Smooth muscle cell (in vitro differentiated cells): ENCODE measurements around the gene LIMA1. TPM values are rescaled to one million over a fixed set of nuclear protein-coding genes. Genes with fewer than 3 reads are reported as not detected.

Experiments
- DNase-seq: peaks from one replicate; lab custom pipeline; 2025; ENCODE audit not compliant: unreplicated experiment; lab: John Stamatoyannopoulos, UW
- H2AFZ ChIP-seq: fragments of 200-600 bp; sonication (generic); 2 replicates; pipeline ENCODE4 v1.6.0; 2016; ENCODE audit warnings: antibody characterized with exemption, low read depth, mild to moderate bottlenecking
- H3F3A ChIP-seq: fragments of 200-600 bp; sonication (generic); 2 replicates; pipeline ENCODE4 v1.6.0; 2017; ENCODE audit warnings: antibody characterized with exemption, low read depth
- H3K27ac ChIP-seq: fragments of 200-600 bp; sonication (generic); 2 replicates; pipeline ENCODE4 v1.5.1; 2016; ENCODE audit warnings: low read depth, mild to moderate bottlenecking
- H3K27me3 ChIP-seq: fragments of 200-600 bp; sonication (generic); 2 replicates; pipeline ENCODE4 v1.6.1; 2016; ENCODE audit warnings: low read depth, mild to moderate bottlenecking
- H3K36me3 ChIP-seq: fragments of 200-600 bp; sonication (generic); 2 replicates; pipeline ENCODE4 v1.5.1; 2016; ENCODE audit warnings: low read depth
- H3K4me1 ChIP-seq: fragments of 200-600 bp; sonication (generic); 2 replicates; pipeline ENCODE4 v1.5.1; 2016; ENCODE audit warnings: low read depth
- H3K4me2 ChIP-seq: fragments of 200-600 bp; sonication (generic); 2 replicates; pipeline ENCODE4 v1.6.0; 2016; ENCODE audit warnings: mild to moderate bottlenecking
- H3K4me3 ChIP-seq: fragments of 200-600 bp; sonication (generic); 2 replicates; pipeline ENCODE4 v1.5.1; 2016; ENCODE audit warnings: mild to moderate bottlenecking
- H3K79me2 ChIP-seq: fragments of 200-600 bp; sonication (generic); 2 replicates; pipeline ENCODE4 v1.6.0; 2016; ENCODE audit warnings: low read depth, mild to moderate bottlenecking
- H3K9ac ChIP-seq: fragments of 200-600 bp; sonication (generic); 2 replicates; pipeline ENCODE4 v1.6.0; 2016; ENCODE audit warnings: low read depth
- H3K9me3 ChIP-seq: fragments of 200-600 bp; sonication (generic); replicated peaks from 2 replicates; pipeline ENCODE4 v1.5.1; 2016; ENCODE audit warnings: low read depth
- H4K20me1 ChIP-seq: fragments of 200-600 bp; sonication (generic); 2 replicates; pipeline ENCODE4 v1.6.0; 2016; ENCODE audit warnings: low read depth
- WGBS: methylation state at CpG from one replicate; pipeline ENCODE4 v1.1.7; 2016; ENCODE audit warnings: low lambda C conversion rate; 5-methylcytosine and 5-hydroxymethylcytosine counted together
- polyA plus RNA-seq: library from polyadenylated mRNA; unstranded; fragments of >200 nt; fragmentation: Nextera tagmentation; extraction: Ambion mirVana; gene quantifications from 2 replicates; pipeline ENCODE4 v1.2.1, GENCODE V29; 2016
- total RNA-seq: library from RNA; depleted of rRNA; stranded (reverse); fragments of >200 nt; gene quantifications from 2 replicates; pipeline ENCODE4 v1.2.3, GENCODE V29; 2014
- TF ChIP-seq, protein P1 (sequence below): fragments of 200-600 bp; sonication (generic); IDR thresholded peaks from 2 replicates; pipeline ENCODE4 v1.5.1; 2017; ENCODE audit warnings: borderline replicate concordance, mild to moderate bottlenecking, antibody characterized with exemption; ENCODE audit not compliant: insufficient read depth, poor library complexity, severe bottlenecking

Gene LIMA1
- total and polyA plus RNA-seq, 2 experiments from 2014 or later: 39.6 to 154 TPM

DNA sequence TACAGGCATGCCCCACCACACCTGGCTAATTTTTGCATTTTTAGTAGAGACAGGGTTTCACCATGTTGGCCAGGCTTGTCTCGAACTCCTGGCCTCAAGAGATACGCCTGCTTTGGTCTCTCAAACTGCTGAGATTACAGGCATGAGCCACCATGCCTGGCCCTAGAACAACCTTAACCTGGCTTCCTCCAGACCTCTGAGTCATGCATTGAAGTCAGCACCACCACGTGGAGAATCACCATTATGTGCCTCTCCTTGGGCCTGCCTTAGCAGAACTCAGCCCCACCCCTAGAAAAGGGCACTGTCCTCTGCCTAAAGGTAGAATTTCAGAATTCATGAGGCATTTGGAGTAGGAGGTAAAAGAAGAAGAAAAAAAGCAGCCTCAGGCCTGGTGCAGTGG, 49.0 kb downstream of the LIMA1 start:
- Histone ChIP-seq H3K36me3 (no peaks in the 10 kb centered on the region), H3K79me2 (no peaks in the 10 kb centered on the region), H3K4me3 (no peak overlapping the region), H3K9ac (no peak overlapping the region), H3K9me3 (no peaks in the 10 kb centered on the region), H3F3A (no peaks in the 10 kb centered on the region), H3K27ac (no peak overlapping the region), H3K4me2 (no peak overlapping the region), H2AFZ (no peak overlapping the region), H3K27me3 (no peaks in the 10 kb centered on the region), H3K4me1 (no peaks in the 10 kb centered on the region), H4K20me1 (no peaks in the 10 kb centered on the region)
- no peak for DNase-seq
- TF ChIP-seq, protein P1, sequence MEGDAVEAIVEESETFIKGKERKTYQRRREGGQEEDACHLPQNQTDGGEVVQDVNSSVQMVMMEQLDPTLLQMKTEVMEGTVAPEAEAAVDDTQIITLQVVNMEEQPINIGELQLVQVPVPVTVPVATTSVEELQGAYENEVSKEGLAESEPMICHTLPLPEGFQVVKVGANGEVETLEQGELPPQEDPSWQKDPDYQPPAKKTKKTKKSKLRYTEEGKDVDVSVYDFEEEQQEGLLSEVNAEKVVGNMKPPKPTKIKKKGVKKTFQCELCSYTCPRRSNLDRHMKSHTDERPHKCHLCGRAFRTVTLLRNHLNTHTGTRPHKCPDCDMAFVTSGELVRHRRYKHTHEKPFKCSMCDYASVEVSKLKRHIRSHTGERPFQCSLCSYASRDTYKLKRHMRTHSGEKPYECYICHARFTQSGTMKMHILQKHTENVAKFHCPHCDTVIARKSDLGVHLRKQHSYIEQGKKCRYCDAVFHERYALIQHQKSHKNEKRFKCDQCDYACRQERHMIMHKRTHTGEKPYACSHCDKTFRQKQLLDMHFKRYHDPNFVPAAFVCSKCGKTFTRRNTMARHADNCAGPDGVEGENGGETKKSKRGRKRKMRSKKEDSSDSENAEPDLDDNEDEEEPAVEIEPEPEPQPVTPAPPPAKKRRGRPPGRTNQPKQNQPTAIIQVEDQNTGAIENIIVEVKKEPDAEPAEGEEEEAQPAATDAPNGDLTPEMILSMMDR: no peak
- 68% methylated on average over 3 of the region's 3 CpGs for WGBS

DNA sequence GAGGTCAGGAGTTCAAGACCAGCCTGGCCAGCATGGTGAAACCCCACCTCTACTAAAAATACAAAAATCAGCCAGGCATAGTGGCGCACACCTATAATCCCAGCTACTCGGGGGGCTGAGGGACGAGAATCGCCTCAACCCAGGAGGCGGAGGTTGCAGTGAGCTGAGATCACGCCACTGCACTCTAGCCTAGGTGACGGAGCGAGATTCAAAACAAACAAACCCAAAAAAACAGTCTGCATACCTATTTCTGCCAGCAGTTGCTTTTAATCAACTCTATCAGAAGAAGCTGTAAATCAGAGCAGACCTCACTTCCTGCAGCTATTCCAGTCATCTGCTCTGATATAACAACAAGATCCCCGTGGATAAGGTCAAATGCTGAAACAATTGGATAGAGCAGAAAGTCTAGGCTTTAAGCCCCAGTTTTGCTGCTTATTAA, 50.5 kb downstream of the LIMA1 start:
- TF ChIP-seq, protein P1: no peak

DNA sequence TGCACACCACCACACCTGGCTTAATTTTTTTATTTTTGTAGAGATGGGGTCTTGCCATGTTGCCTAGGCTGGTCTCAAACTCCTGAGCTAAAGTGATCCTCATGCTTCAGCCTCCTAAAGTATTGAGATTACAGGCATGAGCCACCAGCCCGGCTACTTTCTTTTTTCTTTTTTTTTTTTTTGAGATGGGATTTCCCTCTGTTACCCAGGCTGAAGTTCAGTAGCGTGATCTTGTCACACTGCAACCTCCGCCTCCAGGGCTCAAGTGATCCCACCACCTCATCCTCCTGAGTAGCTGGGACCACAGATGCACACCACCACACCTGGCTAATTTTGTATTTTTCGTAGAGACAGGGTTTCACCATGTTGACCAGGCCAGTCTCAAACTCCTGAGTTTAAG, 51.1 kb downstream of the LIMA1 start:
- TF ChIP-seq, protein P1: no peak
- no peaks in the 10 kb centered on the region for H3K36me3 ChIP-seq
- H3K27me3 ChIP-seq: no peaks in the 10 kb centered on the region
- no peak overlapping the region for H2AFZ ChIP-seq
- no peaks in the 10 kb centered on the region for H3K9me3 ChIP-seq
- H3K9ac ChIP-seq: no peak overlapping the region
- H3K4me2 ChIP-seq: no peak overlapping the region
- no peaks in the 10 kb centered on the region for H3K79me2 ChIP-seq
- H4K20me1 ChIP-seq: no peaks in the 10 kb centered on the region
- H3F3A ChIP-seq: no peaks in the 10 kb centered on the region
- 89% methylated on average over 4 of the region's 4 CpGs for WGBS
- H3K27ac ChIP-seq: no peak overlapping the region
- H3K4me3 ChIP-seq: no peak overlapping the region
- DNase-seq: no peak
- no peaks in the 10 kb centered on the region for H3K4me1 ChIP-seq

More for the DNA sequence above, 50.5 kb downstream of the LIMA1 start:
- Histone ChIP-seq H3K9me3 (no peaks in the 10 kb centered on the region), H3K27ac (no peak overlapping the region), H3K36me3 (no peaks in the 10 kb centered on the region), H4K20me1 (no peaks in the 10 kb centered on the region), H3K9ac (no peak overlapping the region), H3K79me2 (no peaks in the 10 kb centered on the region), H3K4me3 (no peak overlapping the region), H3K4me1 (no peaks in the 10 kb centered on the region), H3F3A (no peaks in the 10 kb centered on the region), H3K4me2 (no peak overlapping the region), H2AFZ (no peak overlapping the region), H3K27me3 (no peaks in the 10 kb centered on the region)
- no peak for DNase-seq
- WGBS: 82% methylated on average over 9 of the region's 9 CpGs

DNA sequence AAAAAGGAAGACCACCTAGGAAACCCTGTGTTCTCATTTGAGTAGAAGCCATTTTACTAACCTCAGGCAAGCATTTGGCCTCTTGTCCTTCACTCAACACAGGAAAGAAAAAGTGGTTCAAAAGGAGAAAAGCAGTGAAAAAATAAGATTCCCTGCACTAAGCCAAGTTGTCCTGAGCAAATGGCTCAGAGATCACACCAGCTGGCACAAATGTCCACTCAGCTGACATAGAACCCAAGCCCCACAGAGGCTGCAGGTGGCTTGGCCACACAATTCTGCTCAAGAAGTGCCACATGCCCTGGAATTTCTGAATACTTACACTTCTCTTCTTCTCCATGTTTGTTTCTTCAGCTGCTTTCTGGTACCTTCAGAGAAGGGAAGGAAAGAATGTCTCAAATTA, 52.0 kb downstream of the LIMA1 start:
- H3K79me2 ChIP-seq: no peaks in the 10 kb centered on the region
- H3K4me2 ChIP-seq: no peak overlapping the region
- H3K4me3 ChIP-seq: no peak overlapping the region
- no peak overlapping the region for H3K9ac ChIP-seq
- no peak for DNase-seq
- no peak overlapping the region for H2AFZ ChIP-seq
- no peak overlapping the region for H3K27ac ChIP-seq
- H3K9me3 ChIP-seq: no peaks in the 10 kb centered on the region
- H4K20me1 ChIP-seq: no peaks in the 10 kb centered on the region
- no peaks in the 10 kb centered on the region for H3K4me1 ChIP-seq
- no peaks in the 10 kb centered on the region for H3K27me3 ChIP-seq
- TF ChIP-seq, protein P1: no peak
- H3F3A ChIP-seq: no peaks in the 10 kb centered on the region
- no peaks in the 10 kb centered on the region for H3K36me3 ChIP-seq
